Fibroblast of pulmonary artery (primary cell): ENCODE measurements around the gene LAIR1.

Experiments
- DNase-seq: peaks from one replicate; pipeline ENCODE4 v3.0.0-alpha.2; 2010; ENCODE audit warnings: low read depth
- H3K4me3 ChIP-seq: replicated peaks from 2 replicates; pipeline ENCODE4 v1.5.1; 2011; ENCODE audit warnings: low read depth, mild to moderate bottlenecking, control low read depth, low read length, moderate library complexity
- CTCF ChIP-seq: IDR thresholded peaks from 2 replicates; pipeline ENCODE4 v1.5.1; 2011; ENCODE audit warnings: mild to moderate bottlenecking, control low read depth, low read length, inconsistent platforms; ENCODE audit errors: missing control alignments

The LAIR1 gene

GRCh38 chr19:54405628-54406027 is 40.9 kb upstream of the LAIR1 start:
- no peak for DNase-seq
- no peak for TF ChIP-seq CTCF
- no peak overlapping the region for H3K4me3 ChIP-seq

GRCh38 chr19:54403054-54403453 is 38.3 kb upstream of the LAIR1 start:
- no peak overlapping the region for H3K4me3 ChIP-seq
- no peak for DNase-seq
- TF ChIP-seq CTCF = no peak

- no peak overlapping the region for H3K4me3 ChIP-seq
- no peak for DNase-seq
- TF ChIP-seq CTCF = no peak
These were observed 36.2 kb upstream of the LAIR1 start for GRCh38 chr19:54400913-54401312.

GRCh38 chr19:54399189-54399588 is 34.5 kb upstream of the LAIR1 start:
- DNase-seq = no peak
- no peak for TF ChIP-seq CTCF
- no peak overlapping the region for H3K4me3 ChIP-seq

- TF ChIP-seq CTCF = no peak
- no peak overlapping the region for H3K4me3 ChIP-seq
- DNase-seq = no peak
These were observed 31.0 kb upstream of the LAIR1 start for GRCh38 chr19:54395685-54396084.

- DNase-seq = no peak
- no peak overlapping the region for H3K4me3 ChIP-seq
- no peak for TF ChIP-seq CTCF
These were observed 28.6 kb upstream of the LAIR1 start for GRCh38 chr19:54393381-54393780.

GRCh38 chr19:54392105-54392504 is 27.4 kb upstream of the LAIR1 start:
- no peak for TF ChIP-seq CTCF
- no peak for DNase-seq
- no peak overlapping the region for H3K4me3 ChIP-seq
